Measurements from ENCODE around the gene DSTN.

DSTN gene

GRCh38 chr20:17634661-17635331 is 64.9 kb downstream of the DSTN start:
- Histone ChIP-seq H3K4me3 (ENCODE audit: low read depth in 1 of 2, low read length in 2 of 2) (no peak overlapping the region), H3K36me3 (ENCODE audit: control insufficient read depth in 1 of 2, insufficient read depth in 2 of 2, low read length in 2 of 2) (peaks cover 77 to 88% of the 10 kb centered on the region in 2 donors), H3K27me3 (ENCODE audit: low read depth, low read length) (no peaks in the 10 kb centered on the region), H3K27ac (ENCODE audit: low read length) (peak overlapping the region; percentile 8), H3K4me1 (ENCODE audit: control insufficient read depth in 1 of 2, insufficient read depth in 2 of 2, low read length in 2 of 2) (peaks cover 14 to 48% of the 10 kb centered on the region in 2 donors), H3K9me3 (ENCODE audit: control insufficient read depth in 1 of 2, low read length in 2 of 2) (no peaks in the 10 kb centered on the region)

- Histone ChIP-seq H3K4me3 (ENCODE audit: low read depth in 1 of 2, low read length in 2 of 2) (no peak overlapping the region), H3K9me3 (ENCODE audit: control insufficient read depth in 1 of 2, low read length in 2 of 2) (no peaks in the 10 kb centered on the region), H3K27ac (ENCODE audit: low read length) (no peak overlapping the region), H3K27me3 (ENCODE audit: low read depth, low read length) (no peaks in the 10 kb centered on the region), H3K4me1 (ENCODE audit: control insufficient read depth in 1 of 2, insufficient read depth in 2 of 2, low read length in 2 of 2) (peaks cover 14 to 53% of the 10 kb centered on the region in 2 donors), H3K36me3 (ENCODE audit: control insufficient read depth in 1 of 2, insufficient read depth in 2 of 2, low read length in 2 of 2) (peaks cover 73 to 85% of the 10 kb centered on the region in 2 donors)
These were observed 65.7 kb downstream of the DSTN start for GRCh38 chr20:17635332-17636244.

- Histone ChIP-seq H3K9me3 (ENCODE audit: control insufficient read depth in 1 of 2, low read length in 2 of 2) (no peaks in the 10 kb centered on the region), H3K36me3 (ENCODE audit: control insufficient read depth in 1 of 2, insufficient read depth in 2 of 2, low read length in 2 of 2) (peaks cover 68 to 84% of the 10 kb centered on the region in 2 donors), H3K27ac (ENCODE audit: low read length) (no peak overlapping the region), H3K27me3 (ENCODE audit: low read depth, low read length) (no peaks in the 10 kb centered on the region), H3K4me1 (ENCODE audit: control insufficient read depth in 1 of 2, insufficient read depth in 2 of 2, low read length in 2 of 2) (peaks cover 14 to 53% of the 10 kb centered on the region in 2 donors), H3K4me3 (ENCODE audit: low read depth in 1 of 2, low read length in 2 of 2) (no peak overlapping the region)
These were observed 66.9 kb downstream of the DSTN start for GRCh38 chr20:17636523-17637412.

GRCh38 chr20:17637413-17637780 is 67.5 kb downstream of the DSTN start:
- Histone ChIP-seq H3K9me3 (ENCODE audit: control insufficient read depth in 1 of 2, low read length in 2 of 2) (no peaks in the 10 kb centered on the region), H3K4me1 (ENCODE audit: control insufficient read depth in 1 of 2, insufficient read depth in 2 of 2, low read length in 2 of 2) (peaks cover 14 to 56% of the 10 kb centered on the region in 2 donors), H3K27me3 (ENCODE audit: low read depth, low read length) (no peaks in the 10 kb centered on the region), H3K27ac (ENCODE audit: low read length) (no peak overlapping the region), H3K4me3 (ENCODE audit: low read depth in 1 of 2, low read length in 2 of 2) (no peak overlapping the region), H3K36me3 (ENCODE audit: control insufficient read depth in 1 of 2, insufficient read depth in 2 of 2, low read length in 2 of 2) (peaks cover 64 to 84% of the 10 kb centered on the region in 2 donors)

GRCh38 chr20:17637985-17638640 is 68.2 kb downstream of the DSTN start:
- Histone ChIP-seq H3K9me3 (ENCODE audit: control insufficient read depth in 1 of 2, low read length in 2 of 2) (no peaks in the 10 kb centered on the region), H3K27me3 (ENCODE audit: low read depth, low read length) (no peaks in the 10 kb centered on the region), H3K27ac (ENCODE audit: low read length) (no peak overlapping the region), H3K36me3 (ENCODE audit: control insufficient read depth in 1 of 2, insufficient read depth in 2 of 2, low read length in 2 of 2) (peaks cover 61 to 82% of the 10 kb centered on the region in 2 donors), H3K4me3 (ENCODE audit: low read depth in 1 of 2, low read length in 2 of 2) (no peak overlapping the region), H3K4me1 (ENCODE audit: control insufficient read depth in 1 of 2, insufficient read depth in 2 of 2, low read length in 2 of 2) (peaks cover 14 to 63% of the 10 kb centered on the region in 2 donors)

GRCh38 chr20:17638835-17639407 is 69.0 kb downstream of the DSTN start:
- Histone ChIP-seq H3K9me3 (ENCODE audit: control insufficient read depth in 1 of 2, low read length in 2 of 2) (no peaks in the 10 kb centered on the region), H3K27me3 (ENCODE audit: low read depth, low read length) (no peaks in the 10 kb centered on the region), H3K36me3 (ENCODE audit: control insufficient read depth in 1 of 2, insufficient read depth in 2 of 2, low read length in 2 of 2) (peaks cover 53 to 74% of the 10 kb centered on the region in 2 donors), H3K4me3 (ENCODE audit: low read depth in 1 of 2, low read length in 2 of 2) (no peak overlapping the region), H3K4me1 (ENCODE audit: control insufficient read depth in 1 of 2, insufficient read depth in 2 of 2, low read length in 2 of 2) (peaks cover 14 to 68% of the 10 kb centered on the region in 2 donors), H3K27ac (ENCODE audit: low read length) (no peak overlapping the region)

- no peak overlapping the region for H3K27ac ChIP-seq (ENCODE audit: low read length)
- no peaks in the 10 kb centered on the region for H3K27me3 ChIP-seq (ENCODE audit: low read depth, low read length)
- H3K36me3 ChIP-seq (ENCODE audit: control insufficient read depth in 1 of 2, insufficient read depth in 2 of 2, low read length in 2 of 2): peaks cover 41 to 62% of the 10 kb centered on the region in 2 donors
- H3K4me3 ChIP-seq (ENCODE audit: low read depth in 1 of 2, low read length in 2 of 2): no peak overlapping the region
- H3K4me1 ChIP-seq (ENCODE audit: control insufficient read depth in 1 of 2, insufficient read depth in 2 of 2, low read length in 2 of 2): peaks cover 4 to 68% of the 10 kb centered on the region in 2 donors
- no peaks in the 10 kb centered on the region for H3K9me3 ChIP-seq (ENCODE audit: control insufficient read depth in 1 of 2, low read length in 2 of 2)
These were observed 70.4 kb downstream of the DSTN start for GRCh38 chr20:17640146-17640874.

- Histone ChIP-seq H3K4me3 (ENCODE audit: low read depth in 1 of 2, low read length in 2 of 2) (no peak overlapping the region), H3K36me3 (ENCODE audit: control insufficient read depth in 1 of 2, insufficient read depth in 2 of 2, low read length in 2 of 2) (peaks cover 37 to 56% of the 10 kb centered on the region in 2 donors), H3K4me1 (ENCODE audit: control insufficient read depth in 1 of 2, insufficient read depth in 2 of 2, low read length in 2 of 2) (peaks cover 4 to 70% of the 10 kb centered on the region in 2 donors), H3K9me3 (ENCODE audit: control insufficient read depth in 1 of 2, low read length in 2 of 2) (no peaks in the 10 kb centered on the region), H3K27me3 (ENCODE audit: low read depth, low read length) (no peaks in the 10 kb centered on the region), H3K27ac (ENCODE audit: low read length) (no peak overlapping the region)
These were observed 71.1 kb downstream of the DSTN start for GRCh38 chr20:17640875-17641378.

GRCh38 chr20:17641520-17641964 is 71.7 kb downstream of the DSTN start:
- Histone ChIP-seq H3K4me1 (ENCODE audit: control insufficient read depth in 1 of 2, insufficient read depth in 2 of 2, low read length in 2 of 2) (peaks cover 8 to 70% of the 10 kb centered on the region in 2 donors), H3K27me3 (ENCODE audit: low read depth, low read length) (no peaks in the 10 kb centered on the region), H3K27ac (ENCODE audit: low read length) (no peak overlapping the region), H3K36me3 (ENCODE audit: control insufficient read depth in 1 of 2, insufficient read depth in 2 of 2, low read length in 2 of 2) (peaks cover 31 to 50% of the 10 kb centered on the region in 2 donors), H3K9me3 (ENCODE audit: control insufficient read depth in 1 of 2, low read length in 2 of 2) (no peaks in the 10 kb centered on the region), H3K4me3 (ENCODE audit: low read depth in 1 of 2, low read length in 2 of 2) (no peak overlapping the region)

- Histone ChIP-seq H3K27me3 (ENCODE audit: low read depth, low read length) (no peaks in the 10 kb centered on the region), H3K9me3 (ENCODE audit: control insufficient read depth in 1 of 2, low read length in 2 of 2) (no peaks in the 10 kb centered on the region), H3K36me3 (ENCODE audit: control insufficient read depth in 1 of 2, insufficient read depth in 2 of 2, low read length in 2 of 2) (peaks cover 29 to 47% of the 10 kb centered on the region in 2 donors), H3K27ac (ENCODE audit: low read length) (no peak overlapping the region), H3K4me3 (ENCODE audit: low read depth in 1 of 2, low read length in 2 of 2) (no peak overlapping the region), H3K4me1 (ENCODE audit: control insufficient read depth in 1 of 2, insufficient read depth in 2 of 2, low read length in 2 of 2) (peaks cover 13 to 70% of the 10 kb centered on the region in 2 donors)
These were observed 72.1 kb downstream of the DSTN start for GRCh38 chr20:17641993-17642392.
